NOMO-1 treated with dmso at 0.1 percent for 144 hours (cell line): ENCODE data around the gene LYPD6B.
"Not testable (repeated sequence)": the region's sequence is repeated elsewhere in the genome, so short reads cannot be mapped to it uniquely, and the experiment has no call there.

Experiments used
- DNase-seq: peaks from one replicate; lab custom pipeline; 2025; ENCODE audit not compliant: unreplicated experiment; lab: John Stamatoyannopoulos, UW

Gene LYPD6B

GRCh38 chr2:149185942-149186490, 147.5 kb downstream of the LYPD6B start:
- no peak for DNase-seq

DNA sequence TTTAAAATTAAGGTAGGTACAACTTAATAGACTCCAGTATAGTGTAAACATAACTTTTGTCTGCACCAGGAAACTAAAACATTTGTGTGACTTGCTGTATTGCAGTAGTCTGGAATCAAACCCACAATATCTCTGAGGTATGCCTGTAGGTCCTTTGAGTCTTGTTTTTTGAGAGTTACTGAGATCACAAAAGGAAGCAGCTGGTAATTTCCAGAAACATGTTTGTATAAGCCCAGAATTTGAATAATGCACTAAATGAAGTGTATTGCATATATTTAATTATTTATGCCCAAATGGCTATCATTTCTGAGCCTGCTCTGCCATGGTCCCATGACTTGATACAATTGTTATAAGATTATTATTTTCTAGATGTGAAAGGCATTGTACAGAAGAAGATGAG, 148.6 kb downstream of the LYPD6B start:
- DNase-seq, result no peak

GRCh38 chr2:149188291-149188690, 149.8 kb downstream of the LYPD6B start:
- no peak for DNase-seq

GRCh38 chr2:149189769-149190168, 151.3 kb downstream of the LYPD6B start:
- DNase-seq, result no peak

- DNase-seq, result no peak
Observed at GRCh38 chr2:149191915-149192314, 153.4 kb downstream of the LYPD6B start.

GRCh38 chr2:149192427-149192826, 153.9 kb downstream of the LYPD6B start:
- DNase-seq, result no peak

DNA sequence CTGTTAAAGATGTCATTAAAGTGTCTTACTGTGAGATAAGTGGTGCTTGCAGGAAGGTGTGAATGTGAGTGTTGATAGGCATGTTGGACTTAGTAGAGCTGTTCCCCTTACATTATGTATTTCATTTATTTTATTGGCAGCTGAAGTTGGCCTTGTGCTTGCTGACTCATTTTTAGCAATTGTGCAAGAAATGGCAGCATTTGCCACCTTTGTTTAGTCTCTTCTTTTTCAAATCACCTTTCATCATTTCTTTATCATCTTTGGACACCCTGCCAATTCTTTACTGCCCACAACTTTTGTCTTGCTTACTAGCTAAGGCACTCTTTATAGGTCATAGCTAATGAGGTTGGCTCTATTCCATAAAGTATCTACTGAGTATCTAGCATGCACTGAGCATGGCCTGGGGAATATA, 161.6 kb downstream of the LYPD6B start:
- DNase-seq, result no peak

DNA sequence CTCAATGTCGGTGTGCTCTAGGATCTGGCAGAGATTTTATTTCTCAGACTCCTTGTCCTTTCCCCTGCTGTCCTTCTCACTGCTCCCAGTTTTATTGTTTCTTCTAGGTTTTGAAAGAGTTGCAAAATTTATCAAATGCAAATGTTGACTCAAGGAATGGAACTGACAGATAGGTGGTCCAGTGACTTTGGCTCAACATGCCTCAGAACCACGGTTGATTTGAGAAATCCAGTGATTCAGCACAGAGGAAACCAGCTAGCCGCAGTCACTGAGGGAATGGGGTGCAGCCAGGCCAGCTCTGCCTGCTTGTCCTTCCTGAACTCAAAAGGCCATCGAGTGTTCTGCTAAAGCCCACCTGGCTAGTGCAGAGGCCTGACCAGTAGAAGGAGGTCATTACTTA, 166.2 kb downstream of the LYPD6B start:
- DNase-seq, result no peak

DNA sequence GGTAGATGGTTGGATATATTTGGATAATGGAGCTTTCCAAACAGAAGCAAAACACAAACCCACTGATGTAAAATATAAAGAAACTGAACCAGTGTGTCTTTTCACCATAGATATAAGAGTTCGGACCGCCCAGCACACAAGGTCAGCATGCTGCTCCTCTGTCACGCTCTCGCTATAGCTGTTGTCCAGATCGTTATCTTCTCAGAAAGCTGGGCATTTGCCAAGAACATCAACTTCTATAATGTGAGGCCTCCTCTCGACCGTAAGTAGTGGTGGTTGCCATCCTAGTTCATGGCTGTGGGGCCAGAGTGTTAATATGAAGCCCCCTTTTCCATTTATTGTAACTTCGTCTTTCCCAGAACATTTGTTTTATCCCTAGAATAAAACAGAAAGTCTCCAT, 166.6 kb downstream of the LYPD6B start:
- no peak for DNase-seq

- peak; percentile 30 for DNase-seq
Observed at GRCh38 chr2:149213764-149214493, 175.4 kb downstream of the LYPD6B start.

GRCh38 chr2:149218497-149218896, 180.0 kb downstream of the LYPD6B start:
- no peak for DNase-seq

DNA sequence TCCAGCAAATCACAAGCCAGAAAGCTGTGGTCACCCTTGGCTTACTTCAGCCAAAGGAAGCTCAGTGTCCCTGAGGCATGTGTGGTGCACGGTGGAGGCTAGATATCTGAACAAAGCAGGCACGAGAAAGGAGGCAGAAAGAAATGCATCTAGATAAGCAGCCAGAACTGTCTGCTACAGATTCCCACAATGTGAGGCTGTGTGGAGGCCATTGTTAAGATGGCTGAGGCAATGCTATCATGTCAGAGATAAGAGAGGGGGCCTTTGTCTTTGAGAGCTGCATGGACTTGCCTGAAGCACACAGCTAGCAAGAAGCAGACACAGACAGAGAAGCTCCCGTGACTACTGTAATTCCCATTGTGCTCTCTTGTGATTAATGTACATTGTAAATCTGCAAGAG, 181.4 kb downstream of the LYPD6B start:
- DNase-seq, result no peak

DNA sequence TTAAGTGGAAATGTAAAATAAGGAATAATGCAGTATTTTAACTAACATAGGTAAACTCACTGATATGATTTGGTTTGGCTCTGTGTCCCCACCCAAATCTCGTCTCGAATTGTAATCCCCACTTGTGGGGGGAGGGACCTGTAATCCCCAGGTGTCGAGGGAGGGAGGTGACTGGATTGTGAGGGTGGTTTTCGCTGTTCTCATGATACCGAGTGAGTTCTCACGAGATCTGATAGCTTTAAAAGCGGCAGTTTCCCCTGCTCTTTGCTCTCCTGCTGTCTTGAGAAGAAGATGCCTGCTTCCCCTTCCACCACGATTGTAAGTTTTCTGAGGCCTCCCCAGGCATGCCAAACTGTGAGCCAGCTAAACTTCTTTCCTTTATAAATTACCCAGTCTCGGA, 182.5 kb downstream of the LYPD6B start:
- DNase-seq, result no peak

GRCh38 chr2:149221898-149222297, 183.4 kb downstream of the LYPD6B start:
- no peak for DNase-seq

DNA sequence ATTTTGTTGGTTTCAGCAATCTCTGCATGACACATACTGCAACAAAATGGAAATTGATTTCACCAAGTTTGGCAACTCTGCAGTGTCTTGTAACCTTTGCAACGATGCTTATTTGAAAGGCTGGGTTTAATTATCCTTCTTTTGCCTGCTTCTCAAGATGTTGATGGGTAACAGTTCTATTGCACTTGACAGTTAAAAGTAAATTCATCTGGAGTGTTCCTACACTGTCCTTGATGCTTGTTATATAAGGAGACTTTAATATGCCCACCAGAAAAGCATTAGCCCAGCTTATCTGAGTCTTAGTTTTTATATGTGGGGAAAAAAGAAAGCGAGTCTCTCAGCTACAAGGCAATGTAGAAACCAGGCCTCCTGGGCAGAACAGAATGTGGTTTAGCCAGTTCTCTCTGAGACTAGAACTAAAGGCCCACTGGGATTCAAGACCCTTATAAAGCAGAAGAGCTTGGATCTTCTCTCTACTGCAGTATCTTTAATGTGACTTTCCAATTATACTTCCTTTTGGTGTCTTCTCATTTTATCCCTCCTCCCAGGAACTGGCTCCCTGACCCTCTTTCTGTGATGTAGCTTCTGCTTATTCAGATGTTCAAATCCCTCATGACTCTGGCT, 185.1 kb downstream of the LYPD6B start:
- DNase-seq, result no peak

DNA sequence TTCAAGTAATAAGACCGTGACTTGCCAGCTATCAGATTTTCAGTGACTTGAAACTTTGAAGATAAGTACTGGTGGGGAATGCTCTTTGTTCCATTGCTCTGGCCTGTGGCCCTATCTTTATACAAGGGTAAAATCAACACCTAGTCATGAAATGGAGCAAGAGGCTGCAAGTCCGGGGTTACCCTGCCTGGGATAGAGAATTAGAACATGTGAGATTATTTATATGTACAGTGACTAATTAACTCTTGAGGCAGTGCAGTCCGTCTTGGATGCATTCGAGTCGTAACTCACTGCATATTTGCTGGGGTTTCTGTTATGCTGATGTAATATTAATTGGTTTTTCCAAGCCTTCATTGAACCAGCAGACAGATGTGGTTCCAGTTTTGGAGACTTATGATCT, 186.0 kb downstream of the LYPD6B start:
- no peak for DNase-seq

GRCh38 chr2:149225446-149225845, 186.9 kb downstream of the LYPD6B start:
- no peak for DNase-seq

- DNase-seq, result no peak
Observed at GRCh38 chr2:149226790-149227189, 188.3 kb downstream of the LYPD6B start.

DNA sequence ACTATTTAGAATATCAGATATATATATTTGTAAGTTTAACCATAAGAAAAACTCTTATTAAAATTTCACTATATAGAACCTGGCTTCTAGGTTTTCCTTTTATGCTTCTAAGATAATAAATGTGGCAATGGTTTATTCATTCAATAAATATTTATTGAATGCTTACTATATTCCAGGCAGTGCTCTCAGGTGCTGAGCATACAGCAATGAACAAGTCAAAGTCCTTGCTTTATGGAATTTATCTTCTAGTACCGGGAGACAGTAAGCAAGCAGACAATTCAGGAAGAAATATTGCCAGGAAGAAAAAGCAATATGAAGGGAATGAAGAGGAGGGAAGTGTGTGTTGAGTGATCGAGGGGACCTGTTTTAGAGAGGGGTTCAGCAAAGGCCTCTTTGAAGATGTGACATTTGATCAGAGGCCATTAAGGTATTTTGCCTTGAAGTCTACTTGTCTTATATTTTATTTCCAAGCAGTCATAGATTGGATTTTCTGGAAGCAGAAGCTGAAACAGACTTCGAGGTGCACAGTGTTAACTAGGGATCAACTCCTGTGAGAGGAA, 197.4 kb downstream of the LYPD6B start:
- no peak for DNase-seq

DNA sequence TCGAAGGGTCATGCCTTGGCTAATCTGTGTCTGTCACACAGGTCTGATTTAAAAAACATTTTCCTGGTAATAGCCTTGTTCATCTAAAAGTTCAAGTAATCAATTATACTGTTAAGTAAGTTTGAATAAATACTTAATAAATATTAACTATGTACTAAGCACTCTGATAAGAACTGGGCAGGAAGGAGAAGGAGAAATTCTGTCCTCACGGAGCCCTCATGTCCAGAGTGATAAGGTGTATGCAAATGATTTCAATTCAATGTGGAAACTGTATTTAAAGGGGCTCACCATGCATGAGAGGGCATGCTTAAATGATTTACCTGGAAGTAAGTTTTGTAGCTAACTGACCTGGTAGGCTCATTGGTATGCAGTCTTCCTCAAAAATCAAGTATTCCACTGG, 197.9 kb downstream of the LYPD6B start:
- no peak for DNase-seq

- DNase-seq, result no peak
Observed at GRCh38 chr2:149246186-149246585, 207.7 kb downstream of the LYPD6B start.

DNA sequence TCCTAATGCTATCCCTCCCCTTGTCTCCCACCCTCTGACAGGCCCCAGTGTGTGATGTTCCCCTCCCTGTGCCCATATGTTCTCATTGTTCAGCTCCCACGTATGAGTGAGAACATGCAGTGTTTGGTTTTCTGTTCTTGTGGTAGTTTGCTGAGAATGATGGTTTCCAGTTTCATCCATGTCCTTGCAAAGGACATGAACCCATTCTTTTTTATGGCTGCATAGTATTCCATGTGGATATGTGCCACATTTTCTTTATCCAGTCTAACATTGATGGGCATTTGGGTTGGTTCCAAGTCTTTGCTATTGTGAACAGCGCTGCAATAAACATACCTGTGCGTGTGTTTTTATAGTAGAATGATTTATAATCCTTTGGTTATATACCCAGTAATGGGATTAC, 212.9 kb downstream of the LYPD6B start:
- DNase-seq, result not testable (repeated sequence)
